ENCODE data around the gene THAP4.
A peak's percentile ranks its signal among the peaks of the same experiment; 100 is the strongest.

DNA sequence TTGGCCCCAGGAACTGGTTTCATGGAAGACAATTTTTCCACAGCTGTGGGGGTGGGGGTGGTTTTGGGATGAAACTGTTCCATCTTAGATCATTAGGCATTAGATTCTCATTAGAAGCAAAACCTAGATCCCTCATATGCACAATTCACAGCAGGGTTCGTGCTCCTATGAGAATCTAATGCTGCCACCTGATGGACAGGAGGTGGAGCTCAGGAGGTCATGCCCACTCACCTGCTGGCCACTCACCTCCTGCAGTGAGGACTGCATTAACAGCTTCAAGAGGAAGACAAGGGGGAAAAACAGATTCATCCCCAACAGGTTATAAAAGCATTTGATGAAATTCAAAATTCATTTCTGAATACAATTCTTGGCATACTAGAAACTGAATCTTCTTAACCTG, 38.5 kb downstream of the THAP4 start:
- TF ChIP-seq, protein P1, sequence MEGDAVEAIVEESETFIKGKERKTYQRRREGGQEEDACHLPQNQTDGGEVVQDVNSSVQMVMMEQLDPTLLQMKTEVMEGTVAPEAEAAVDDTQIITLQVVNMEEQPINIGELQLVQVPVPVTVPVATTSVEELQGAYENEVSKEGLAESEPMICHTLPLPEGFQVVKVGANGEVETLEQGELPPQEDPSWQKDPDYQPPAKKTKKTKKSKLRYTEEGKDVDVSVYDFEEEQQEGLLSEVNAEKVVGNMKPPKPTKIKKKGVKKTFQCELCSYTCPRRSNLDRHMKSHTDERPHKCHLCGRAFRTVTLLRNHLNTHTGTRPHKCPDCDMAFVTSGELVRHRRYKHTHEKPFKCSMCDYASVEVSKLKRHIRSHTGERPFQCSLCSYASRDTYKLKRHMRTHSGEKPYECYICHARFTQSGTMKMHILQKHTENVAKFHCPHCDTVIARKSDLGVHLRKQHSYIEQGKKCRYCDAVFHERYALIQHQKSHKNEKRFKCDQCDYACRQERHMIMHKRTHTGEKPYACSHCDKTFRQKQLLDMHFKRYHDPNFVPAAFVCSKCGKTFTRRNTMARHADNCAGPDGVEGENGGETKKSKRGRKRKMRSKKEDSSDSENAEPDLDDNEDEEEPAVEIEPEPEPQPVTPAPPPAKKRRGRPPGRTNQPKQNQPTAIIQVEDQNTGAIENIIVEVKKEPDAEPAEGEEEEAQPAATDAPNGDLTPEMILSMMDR (IDR thresholded peaks at IDR 0.05; ENCODE audit: borderline replicate concordance, extremely low read depth, low read length, poor library complexity, severe bottlenecking) = peak; percentile 42
- TF ChIP-seq EZH2 (IDR thresholded peaks at IDR 0.05; ENCODE audit: borderline replicate concordance, low read depth, low read length, severe bottlenecking) = no peak

Data from DND-41 (cell line).